ENCODE results near the gene GRIP2. TPM values are rescaled to one million over a fixed set of nuclear protein-coding genes. Genes with fewer than 3 reads are reported as not detected.

GRIP2 gene
- total RNA-seq, 4 donors from 2014 or later, result 0.22 to 1.5 TPM; not detected in 2

GRCh38 chr3:14457999-14458398 lies 82.1 kb downstream of the GRIP2 start:
- TF ChIP-seq CTCF (IDR thresholded peaks at IDR 0.05; ENCODE audit: low read depth), result no peak

- no peak for TF ChIP-seq CTCF (IDR thresholded peaks at IDR 0.05; ENCODE audit: low read depth)
Measured at GRCh38 chr3:14457481-14457880, 82.7 kb downstream of the GRIP2 start.

- no peak for TF ChIP-seq CTCF (IDR thresholded peaks at IDR 0.05; ENCODE audit: low read depth)
Measured at GRCh38 chr3:14456794-14457193, 83.3 kb downstream of the GRIP2 start.

GRCh38 chr3:14455571-14456317 lies 84.4 kb downstream of the GRIP2 start:
- no peak for TF ChIP-seq CTCF (IDR thresholded peaks at IDR 0.05; ENCODE audit: low read depth)

GRCh38 chr3:14454639-14455310 lies 85.4 kb downstream of the GRIP2 start:
- no peak for TF ChIP-seq CTCF (IDR thresholded peaks at IDR 0.05; ENCODE audit: low read depth)

GRCh38 chr3:14453876-14454638 lies 86.1 kb downstream of the GRIP2 start:
- no peak for TF ChIP-seq CTCF (IDR thresholded peaks at IDR 0.05; ENCODE audit: low read depth)

Measured in subcutaneous adipose tissue (tissue), 4 donors.